Uterus (tissue), 4 donors: ENCODE measurements around the gene OR10V1. TPM values are rescaled to one million over a fixed set of nuclear protein-coding genes. Genes with fewer than 3 reads are reported as not detected.

Experiments used
- DNase-seq, 2 donors: peaks; one replicate each; pipeline ENCODE4 v3.0.0-alpha.2; 2019 to 2020
- H3K27ac ChIP-seq, 2 donors: fragments of 200-600 bp; sonication (generic); 1 replicate in 1 of 2; 2 replicates in 1 of 2; pipeline ENCODE4 v1.5.1; 2016 to 2018
- H3K27me3 ChIP-seq, 2 donors: fragments of 200-600 bp; sonication (generic); one replicate each; pipeline ENCODE4 v1.5.1; 2018 to 2019; ENCODE audit warnings: control low read depth in 1 of 2
- H3K36me3 ChIP-seq, 2 donors: fragments of 200-600 bp; sonication (generic); one replicate each; pipeline ENCODE4 v1.5.1; 2019; ENCODE audit warnings: control low read depth in 1 of 2
- H3K4me1 ChIP-seq, 2 donors: fragments of 200-600 bp; sonication (generic); one replicate each; pipeline ENCODE4 v1.5.1; 2018 to 2019; ENCODE audit warnings: control low read depth in 1 of 2
- H3K4me3 ChIP-seq, 2 donors: fragments of 200-600 bp; sonication (generic); 1 replicate in 1 of 2; 2 replicates in 1 of 2; pipeline ENCODE4 v1.5.1; 2018 to 2019; ENCODE audit warnings: mild to moderate bottlenecking in 1 of 2
- H3K9me3 ChIP-seq, 2 donors: fragments of 200-600 bp; sonication (generic); one replicate each; pipeline ENCODE4 v1.5.1; 2019; ENCODE audit warnings: control low read depth in 1 of 2
- POLR2A ChIP-seq, 2 donors: fragments of 450-650 bp; IDR thresholded peaks; one replicate each; pipeline ENCODE4 v1.6.1; 2016; ENCODE audit warnings: antibody characterized with exemption in 2 of 2, mild to moderate bottlenecking in 1 of 2, moderate library complexity in 1 of 2
- intact Hi-C: fragments of 100-400 bp; cut with DNase I; formaldehyde crosslinking; loops from one replicate; pipeline ENCODE4 v1.15.1; 2023; ENCODE audit warnings: low total_unique reads
- total RNA-seq, 4 donors: library from RNA; depleted of rRNA in 3 of 4; stranded (reverse); fragments of >200 nt in 3 of 4; gene quantifications; one replicate each; pipeline versions ENCODE4 v1.1.0 to v1.2.4, GENCODE V29; 2014 to 2023
- TF ChIP-seq, protein P1 (sequence below), 4 experiments: fragments of 200-600 bp in 2 of 4; fragments of 450-650 bp in 2 of 4; sonication (generic) in 2 of 4; IDR thresholded peaks; one replicate each; pipeline ENCODE4 v1.5.1; 2016 to 2019; ENCODE audit warnings: antibody characterized with exemption in 4 of 4, mild to moderate bottlenecking in 2 of 4, moderate library complexity in 1 of 4
- donor health status: DM: yes; HTN: yes; CAD: no.

Gene OR10V1
- total RNA-seq, 4 donors from 2014 or later: not detected

- Histone ChIP-seq H3K9me3 (no peaks in the 10 kb centered on the region), H3K27me3 (no peaks in the 10 kb centered on the region), H3K4me1 (no peaks in the 10 kb centered on the region), H3K27ac (no peak overlapping the region), H3K4me3 (no peak overlapping the region), H3K36me3 (no peaks in the 10 kb centered on the region)
- TF ChIP-seq, protein P1, sequence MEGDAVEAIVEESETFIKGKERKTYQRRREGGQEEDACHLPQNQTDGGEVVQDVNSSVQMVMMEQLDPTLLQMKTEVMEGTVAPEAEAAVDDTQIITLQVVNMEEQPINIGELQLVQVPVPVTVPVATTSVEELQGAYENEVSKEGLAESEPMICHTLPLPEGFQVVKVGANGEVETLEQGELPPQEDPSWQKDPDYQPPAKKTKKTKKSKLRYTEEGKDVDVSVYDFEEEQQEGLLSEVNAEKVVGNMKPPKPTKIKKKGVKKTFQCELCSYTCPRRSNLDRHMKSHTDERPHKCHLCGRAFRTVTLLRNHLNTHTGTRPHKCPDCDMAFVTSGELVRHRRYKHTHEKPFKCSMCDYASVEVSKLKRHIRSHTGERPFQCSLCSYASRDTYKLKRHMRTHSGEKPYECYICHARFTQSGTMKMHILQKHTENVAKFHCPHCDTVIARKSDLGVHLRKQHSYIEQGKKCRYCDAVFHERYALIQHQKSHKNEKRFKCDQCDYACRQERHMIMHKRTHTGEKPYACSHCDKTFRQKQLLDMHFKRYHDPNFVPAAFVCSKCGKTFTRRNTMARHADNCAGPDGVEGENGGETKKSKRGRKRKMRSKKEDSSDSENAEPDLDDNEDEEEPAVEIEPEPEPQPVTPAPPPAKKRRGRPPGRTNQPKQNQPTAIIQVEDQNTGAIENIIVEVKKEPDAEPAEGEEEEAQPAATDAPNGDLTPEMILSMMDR (IDR thresholded peaks at IDR 0.05): peak; percentile 53 to 68 (median 57)
- TF ChIP-seq POLR2A (IDR thresholded peaks at IDR 0.05): no peak
- peak; percentile 46 to 59 for DNase-seq
- intact Hi-C loops: no loop called here
Measured at GRCh38 chr11:59680287-59681154, 33.1 kb downstream of the OR10V1 start.

DNA sequence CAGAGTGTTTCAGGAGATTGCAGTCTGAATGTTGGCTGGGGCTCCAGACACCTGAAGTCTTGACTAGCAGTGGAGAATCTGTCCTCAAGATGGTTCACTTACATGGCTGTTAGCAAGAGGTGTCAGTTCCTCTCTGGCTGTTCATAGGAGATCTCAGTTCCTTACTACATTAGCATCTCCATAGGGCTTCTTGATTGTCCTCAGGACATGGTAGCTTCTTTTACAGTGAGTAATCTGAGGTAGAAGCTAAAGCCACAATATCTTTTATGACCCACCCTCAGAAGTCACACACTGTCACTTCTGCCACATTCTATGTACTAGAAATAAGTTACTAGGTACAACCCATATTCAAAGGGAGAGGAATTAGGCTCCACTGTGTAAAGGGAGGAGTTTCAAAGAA is 34.3 kb downstream of the OR10V1 start:
- no peaks in the 10 kb centered on the region for H3K27me3 ChIP-seq
- no peak for DNase-seq
- intact Hi-C loops: loop anchor here (10.0 kb wide), 1 partner anchor 145 kb away; no protein-coding TSS in a partner anchor

DNA sequence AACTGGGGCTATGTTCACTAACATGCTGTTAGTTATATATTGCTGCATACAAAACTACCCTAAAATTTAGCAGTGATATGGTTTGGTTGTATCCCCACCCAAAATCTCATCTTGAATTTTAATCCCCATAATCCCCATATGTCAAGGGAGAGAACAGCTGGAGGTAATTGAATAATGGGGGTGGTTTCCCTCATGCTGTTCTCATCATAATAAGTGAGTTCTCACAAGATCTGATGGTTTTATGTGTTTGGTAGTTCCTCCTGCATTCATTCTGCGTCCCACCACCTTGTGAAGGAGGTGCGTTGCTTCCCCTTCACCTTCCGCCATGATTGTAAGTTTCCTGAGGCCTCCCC is 34.9 kb downstream of the OR10V1 start:
- intact Hi-C loops: loop anchor here (10.0 kb wide), 1 partner anchor 144 kb away; no protein-coding TSS in a partner anchor
- no peak overlapping the region for H3K27ac ChIP-seq
- no peak overlapping the region for H3K4me3 ChIP-seq
- no peaks in the 10 kb centered on the region for H3K9me3 ChIP-seq
- no peaks in the 10 kb centered on the region for H3K27me3 ChIP-seq
- no peak for TF ChIP-seq POLR2A (IDR thresholded peaks at IDR 0.05)
- TF ChIP-seq, protein P1 (IDR thresholded peaks at IDR 0.05): no peak
- DNase-seq: no peak
- H3K36me3 ChIP-seq: no peaks in the 10 kb centered on the region
- H3K4me1 ChIP-seq: no peaks in the 10 kb centered on the region

More for the DNA sequence above, 34.3 kb downstream of the OR10V1 start:
- Histone ChIP-seq H3K4me3 (no peak overlapping the region), H3K9me3 (no peaks in the 10 kb centered on the region), H3K27ac (no peak overlapping the region), H3K36me3 (no peaks in the 10 kb centered on the region), H3K4me1 (no peaks in the 10 kb centered on the region)
- TF ChIP-seq POLR2A (IDR thresholded peaks at IDR 0.05): no peak
- TF ChIP-seq, protein P1 (IDR thresholded peaks at IDR 0.05): no peak

DNA sequence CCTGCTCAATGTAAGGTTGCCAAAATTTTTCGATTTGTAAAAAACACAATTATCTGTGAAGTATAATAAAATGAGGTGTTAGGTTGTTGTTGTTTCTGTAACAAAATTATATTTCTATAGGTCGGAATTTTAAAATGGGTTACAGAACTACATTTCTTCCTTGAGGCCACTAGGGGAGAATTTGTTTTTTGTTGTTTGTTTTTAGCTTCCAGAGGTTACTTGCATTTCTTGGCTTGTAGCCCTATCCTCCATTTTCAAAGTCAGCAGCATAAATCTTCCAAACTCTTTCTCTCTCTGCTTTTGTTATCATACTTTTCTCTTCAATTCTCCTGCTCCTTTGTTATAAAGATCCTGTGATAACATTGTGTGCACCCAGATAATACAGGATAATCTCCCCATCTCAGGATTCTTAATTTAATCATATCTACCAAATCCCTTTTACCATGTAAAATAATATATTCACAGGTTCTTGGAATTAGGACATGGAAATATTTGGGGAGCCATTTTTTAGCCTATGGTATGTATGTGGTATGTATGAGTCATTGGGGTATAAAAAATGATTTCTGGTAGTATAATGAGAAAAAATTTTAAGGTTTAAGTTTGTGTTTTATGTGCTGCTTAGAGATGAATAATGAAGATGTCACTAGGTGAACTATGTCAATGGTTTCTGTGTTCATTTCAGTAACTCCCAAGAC is 35.4 kb downstream of the OR10V1 start:
- intact Hi-C loops: loop anchor here (10.0 kb wide), 1 partner anchor 143 kb away; no protein-coding TSS in a partner anchor
- Histone ChIP-seq H3K4me1 (no peaks in the 10 kb centered on the region), H3K9me3 (no peaks in the 10 kb centered on the region), H3K27ac (no peak overlapping the region), H3K27me3 (no peaks in the 10 kb centered on the region), H3K4me3 (no peak overlapping the region), H3K36me3 (no peaks in the 10 kb centered on the region)
- no peak for TF ChIP-seq POLR2A (IDR thresholded peaks at IDR 0.05)
- TF ChIP-seq, protein P1 (IDR thresholded peaks at IDR 0.05): no peak
- no peak for DNase-seq

- TF ChIP-seq POLR2A (IDR thresholded peaks at IDR 0.05): no peak
- TF ChIP-seq, protein P1 (IDR thresholded peaks at IDR 0.05): no peak
- H3K36me3 ChIP-seq: no peaks in the 10 kb centered on the region
- H3K27ac ChIP-seq: no peak overlapping the region
- H3K27me3 ChIP-seq: no peaks in the 10 kb centered on the region
- intact Hi-C loops: loop anchor here (10.0 kb wide), 1 partner anchor 141 kb away; no protein-coding TSS in a partner anchor
- H3K9me3 ChIP-seq: no peaks in the 10 kb centered on the region
- no peak for DNase-seq
- no peaks in the 10 kb centered on the region for H3K4me1 ChIP-seq
- H3K4me3 ChIP-seq: no peak overlapping the region
Measured at GRCh38 chr11:59676205-59676604, 37.4 kb downstream of the OR10V1 start.
